ENCODE data around the gene SEC22A. TPM values are rescaled to one million over a fixed set of nuclear protein-coding genes. Genes with fewer than 3 reads are reported as not detected.

Gene SEC22A
- total and polyA plus RNA-seq, 5 donors from 2014 or later, result 14.9 to 23.1 (median 20.1) TPM

GRCh38 chr3:123290107-123290930 is 88.6 kb downstream of the SEC22A start:
- no peak overlapping the region for H3K27ac Mint-ChIP-seq
- Histone ChIP-seq H3K36me3 (ENCODE audit: control insufficient read depth, insufficient read depth, low read length) (no peaks in the 10 kb centered on the region), H3K9me3 (ENCODE audit: control insufficient read depth in 2 of 2, low read length in 2 of 2) (no peaks in the 10 kb centered on the region), H3K4me1 (ENCODE audit: control insufficient read depth, insufficient read depth, low read length, poor library complexity, severe bottlenecking) (no peaks in the 10 kb centered on the region), H3K27me3 (ENCODE audit: control insufficient read depth, insufficient read depth, low read length) (no peaks in the 10 kb centered on the region), H3K27ac (ENCODE audit: insufficient read depth, low read length, poor library complexity, severe bottlenecking) (no peak overlapping the region), H3K4me3 (ENCODE audit: low read depth, low read length) (no peak overlapping the region)
- peaks cover 4% of the 10 kb centered on the region for H3K27me3 Mint-ChIP-seq
- no peak overlapping the region for H3K4me3 Mint-ChIP-seq
- no peaks in the 10 kb centered on the region for H3K36me3 Mint-ChIP-seq
- H3K9me3 Mint-ChIP-seq, result no peaks in the 10 kb centered on the region
- ATAC-seq (ENCODE audit: low read depth in 2 of 2) (no peak), DNase-seq (no peak)
- H3K4me1 Mint-ChIP-seq, result peaks cover 0 to 4% (median 0%) of the 10 kb centered on the region in 4 donors

GRCh38 chr3:123290962-123291361 is 89.2 kb downstream of the SEC22A start:
- H3K9me3 ChIP-seq (ENCODE audit: control insufficient read depth in 2 of 2, low read length in 2 of 2), result no peaks in the 10 kb centered on the region
- no peak overlapping the region for H3K4me3 ChIP-seq (ENCODE audit: low read depth, low read length)
- no peak overlapping the region for H3K27ac Mint-ChIP-seq
- no peaks in the 10 kb centered on the region for H3K36me3 Mint-ChIP-seq
- H3K36me3 ChIP-seq (ENCODE audit: control insufficient read depth, insufficient read depth, low read length), result no peaks in the 10 kb centered on the region
- no peak overlapping the region for H3K27ac ChIP-seq (ENCODE audit: insufficient read depth, low read length, poor library complexity, severe bottlenecking)
- H3K27me3 Mint-ChIP-seq, result peaks cover 4% of the 10 kb centered on the region
- peaks cover 0 to 4% (median 0%) of the 10 kb centered on the region in 4 donors for H3K4me1 Mint-ChIP-seq
- DNase-seq (no peak), ATAC-seq (ENCODE audit: low read depth in 2 of 2) (no peak)
- no peaks in the 10 kb centered on the region for H3K27me3 ChIP-seq (ENCODE audit: control insufficient read depth, insufficient read depth, low read length)
- no peak overlapping the region for H3K4me3 Mint-ChIP-seq
- H3K9me3 Mint-ChIP-seq, result no peaks in the 10 kb centered on the region
- no peaks in the 10 kb centered on the region for H3K4me1 ChIP-seq (ENCODE audit: control insufficient read depth, insufficient read depth, low read length, poor library complexity, severe bottlenecking)

- H3K27me3 ChIP-seq (ENCODE audit: control insufficient read depth, insufficient read depth, low read length), result no peaks in the 10 kb centered on the region
- Mint-ChIP-seq H3K27ac (no peak overlapping the region), H3K4me1 (peaks cover 0 to 4% (median 0%) of the 10 kb centered on the region in 4 donors), H3K27me3 (peaks cover 4% of the 10 kb centered on the region), H3K4me3 (no peak overlapping the region), H3K36me3 (no peaks in the 10 kb centered on the region), H3K9me3 (peaks cover 0 to 2% (median 0%) of the 10 kb centered on the region in 7 donors)
- H3K4me3 ChIP-seq (ENCODE audit: low read depth, low read length), result no peak overlapping the region
- ATAC-seq (ENCODE audit: low read depth in 2 of 2) (no peak), DNase-seq (no peak)
- no peak overlapping the region for H3K27ac ChIP-seq (ENCODE audit: insufficient read depth, low read length, poor library complexity, severe bottlenecking)
- no peaks in the 10 kb centered on the region for H3K36me3 ChIP-seq (ENCODE audit: control insufficient read depth, insufficient read depth, low read length)
- no peaks in the 10 kb centered on the region for H3K9me3 ChIP-seq (ENCODE audit: control insufficient read depth in 2 of 2, low read length in 2 of 2)
- no peaks in the 10 kb centered on the region for H3K4me1 ChIP-seq (ENCODE audit: control insufficient read depth, insufficient read depth, low read length, poor library complexity, severe bottlenecking)
Observed at GRCh38 chr3:123291404-123291803, 89.7 kb downstream of the SEC22A start.

GRCh38 chr3:123292321-123293310 is 90.9 kb downstream of the SEC22A start:
- Mint-ChIP-seq H3K27me3 (peaks cover 4% of the 10 kb centered on the region), H3K4me1 (no peaks in the 10 kb centered on the region), H3K36me3 (no peaks in the 10 kb centered on the region), H3K4me3 (no peak overlapping the region), H3K27ac (no peak overlapping the region), H3K9me3 (peaks cover 0 to 2% (median 0%) of the 10 kb centered on the region in 7 donors)
- Histone ChIP-seq H3K4me1 (ENCODE audit: control insufficient read depth, insufficient read depth, low read length, poor library complexity, severe bottlenecking) (no peaks in the 10 kb centered on the region), H3K4me3 (ENCODE audit: low read depth, low read length) (no peak overlapping the region), H3K9me3 (ENCODE audit: control insufficient read depth in 2 of 2, low read length in 2 of 2) (no peaks in the 10 kb centered on the region), H3K27ac (ENCODE audit: insufficient read depth, low read length, poor library complexity, severe bottlenecking) (no peak overlapping the region), H3K36me3 (ENCODE audit: control insufficient read depth, insufficient read depth, low read length) (no peaks in the 10 kb centered on the region), H3K27me3 (ENCODE audit: control insufficient read depth, insufficient read depth, low read length) (no peaks in the 10 kb centered on the region)
- ATAC-seq (ENCODE audit: low read depth in 2 of 2), result no peak
- DNase-seq, result no peak

GRCh38 chr3:123294296-123294938 is 92.7 kb downstream of the SEC22A start:
- no peaks in the 10 kb centered on the region for H3K36me3 ChIP-seq (ENCODE audit: control insufficient read depth, insufficient read depth, low read length)
- ATAC-seq (ENCODE audit: low read depth in 2 of 2), result no peak
- H3K27ac ChIP-seq (ENCODE audit: insufficient read depth, low read length, poor library complexity, severe bottlenecking), result no peak overlapping the region
- H3K4me1 ChIP-seq (ENCODE audit: control insufficient read depth, insufficient read depth, low read length, poor library complexity, severe bottlenecking), result no peaks in the 10 kb centered on the region
- H3K4me3 ChIP-seq (ENCODE audit: low read depth, low read length), result no peak overlapping the region
- H3K27me3 ChIP-seq (ENCODE audit: control insufficient read depth, insufficient read depth, low read length), result no peaks in the 10 kb centered on the region
- H3K27ac Mint-ChIP-seq, result no peak overlapping the region
- peaks cover 0 to 2% (median 0%) of the 10 kb centered on the region in 7 donors for H3K9me3 Mint-ChIP-seq
- H3K4me3 Mint-ChIP-seq, result no peak overlapping the region
- H3K9me3 ChIP-seq (ENCODE audit: control insufficient read depth in 2 of 2, low read length in 2 of 2), result no peaks in the 10 kb centered on the region
- no peak for DNase-seq
- no peaks in the 10 kb centered on the region for H3K4me1 Mint-ChIP-seq
- H3K36me3 Mint-ChIP-seq, result no peaks in the 10 kb centered on the region
- peaks cover 4% of the 10 kb centered on the region for H3K27me3 Mint-ChIP-seq

- Mint-ChIP-seq H3K9me3 (peaks cover 0 to 2% (median 0%) of the 10 kb centered on the region in 7 donors), H3K27ac (no peak overlapping the region), H3K4me1 (no peaks in the 10 kb centered on the region), H3K27me3 (peaks cover 4% of the 10 kb centered on the region), H3K36me3 (no peaks in the 10 kb centered on the region), H3K4me3 (no peak overlapping the region)
- H3K36me3 ChIP-seq (ENCODE audit: control insufficient read depth, insufficient read depth, low read length), result no peaks in the 10 kb centered on the region
- H3K27ac ChIP-seq (ENCODE audit: insufficient read depth, low read length, poor library complexity, severe bottlenecking), result no peak overlapping the region
- H3K27me3 ChIP-seq (ENCODE audit: control insufficient read depth, insufficient read depth, low read length), result no peaks in the 10 kb centered on the region
- H3K4me3 ChIP-seq (ENCODE audit: low read depth, low read length), result no peak overlapping the region
- DNase-seq (no peak), ATAC-seq (ENCODE audit: low read depth in 2 of 2) (peak in 1 of 2 donors; percentile 25)
- H3K9me3 ChIP-seq (ENCODE audit: control insufficient read depth in 2 of 2, low read length in 2 of 2), result no peaks in the 10 kb centered on the region
- H3K4me1 ChIP-seq (ENCODE audit: control insufficient read depth, insufficient read depth, low read length, poor library complexity, severe bottlenecking), result no peaks in the 10 kb centered on the region
Observed at GRCh38 chr3:123295171-123295900, 93.6 kb downstream of the SEC22A start.

GRCh38 chr3:123295901-123296250 is 94.1 kb downstream of the SEC22A start:
- Mint-ChIP-seq H3K4me3 (no peak overlapping the region), H3K27me3 (peaks cover 4% of the 10 kb centered on the region), H3K9me3 (peaks cover 0 to 2% (median 0%) of the 10 kb centered on the region in 7 donors), H3K36me3 (no peaks in the 10 kb centered on the region), H3K4me1 (no peaks in the 10 kb centered on the region), H3K27ac (no peak overlapping the region)
- no peak overlapping the region for H3K27ac ChIP-seq (ENCODE audit: insufficient read depth, low read length, poor library complexity, severe bottlenecking)
- DNase-seq (no peak), ATAC-seq (ENCODE audit: low read depth in 2 of 2) (no peak)
- no peaks in the 10 kb centered on the region for H3K27me3 ChIP-seq (ENCODE audit: control insufficient read depth, insufficient read depth, low read length)
- no peaks in the 10 kb centered on the region for H3K4me1 ChIP-seq (ENCODE audit: control insufficient read depth, insufficient read depth, low read length, poor library complexity, severe bottlenecking)
- no peak overlapping the region for H3K4me3 ChIP-seq (ENCODE audit: low read depth, low read length)
- H3K9me3 ChIP-seq (ENCODE audit: control insufficient read depth in 2 of 2, low read length in 2 of 2), result no peaks in the 10 kb centered on the region
- H3K36me3 ChIP-seq (ENCODE audit: control insufficient read depth, insufficient read depth, low read length), result no peaks in the 10 kb centered on the region
